ENCODE results near the gene HES4.
A peak's percentile ranks its signal among the peaks of the same experiment; 100 is the strongest.

HES4 gene

GRCh38 chr1:1041873-1042272, 42.0 kb upstream of the HES4 start:
- no peak overlapping the region for H3K27ac ChIP-seq (ENCODE audit: low read depth, low read length, severe bottlenecking)
- peaks cover 47% of the 10 kb centered on the region for H3K36me3 ChIP-seq (ENCODE audit: control insufficient read depth, insufficient read depth, low read length)
- no peak overlapping the region for H3K4me3 ChIP-seq (ENCODE audit: extremely low read depth, insufficient read depth, low read length, poor library complexity, severe bottlenecking)
- H3K9me3 ChIP-seq (ENCODE audit: control insufficient read depth, low read length), result no peaks in the 10 kb centered on the region
- WGBS, 2 experiments (ENCODE audit: insufficient coverage in 2 of 2), result 94 to 99% methylated on average over 22 to 24 of the region's 25 CpGs
- H3K4me1 ChIP-seq (ENCODE audit: control insufficient read depth, insufficient read depth, low read length, poor library complexity, severe bottlenecking), result peaks cover 9% of the 10 kb centered on the region

GRCh38 chr1:1041092-1041523, 41.2 kb upstream of the HES4 start:
- H3K4me1 ChIP-seq (ENCODE audit: control insufficient read depth, insufficient read depth, low read length, poor library complexity, severe bottlenecking), result peaks cover 9% of the 10 kb centered on the region
- no peak overlapping the region for H3K4me3 ChIP-seq (ENCODE audit: extremely low read depth, insufficient read depth, low read length, poor library complexity, severe bottlenecking)
- H3K9me3 ChIP-seq (ENCODE audit: control insufficient read depth, low read length), result no peaks in the 10 kb centered on the region
- H3K27ac ChIP-seq (ENCODE audit: low read depth, low read length, severe bottlenecking), result no peak overlapping the region
- H3K36me3 ChIP-seq (ENCODE audit: control insufficient read depth, insufficient read depth, low read length), result peaks cover 42% of the 10 kb centered on the region
- 61 to 74% methylated on average over 38 to 52 of the region's 60 CpGs for WGBS, 2 experiments (ENCODE audit: insufficient coverage in 2 of 2)

GRCh38 chr1:1040004-1040991, 40.4 kb upstream of the HES4 start:
- Histone ChIP-seq H3K4me1 (ENCODE audit: control insufficient read depth, insufficient read depth, low read length, poor library complexity, severe bottlenecking) (peaks cover 9% of the 10 kb centered on the region), H3K27ac (ENCODE audit: low read depth, low read length, severe bottlenecking) (no peak overlapping the region), H3K4me3 (ENCODE audit: extremely low read depth, insufficient read depth, low read length, poor library complexity, severe bottlenecking) (peak overlapping the region; percentile 23), H3K36me3 (ENCODE audit: control insufficient read depth, insufficient read depth, low read length) (peaks cover 43% of the 10 kb centered on the region), H3K9me3 (ENCODE audit: control insufficient read depth, low read length) (no peaks in the 10 kb centered on the region)
- 7 to 10% methylated on average over 58 to 65 of the region's 99 CpGs for WGBS, 2 experiments (ENCODE audit: insufficient coverage in 2 of 2)

- H3K27ac ChIP-seq (ENCODE audit: low read depth, low read length, severe bottlenecking), result no peak overlapping the region
- H3K4me1 ChIP-seq (ENCODE audit: control insufficient read depth, insufficient read depth, low read length, poor library complexity, severe bottlenecking), result peaks cover 9% of the 10 kb centered on the region
- H3K36me3 ChIP-seq (ENCODE audit: control insufficient read depth, insufficient read depth, low read length), result peaks cover 40% of the 10 kb centered on the region
- H3K4me3 ChIP-seq (ENCODE audit: extremely low read depth, insufficient read depth, low read length, poor library complexity, severe bottlenecking), result no peak overlapping the region
- H3K9me3 ChIP-seq (ENCODE audit: control insufficient read depth, low read length), result no peaks in the 10 kb centered on the region
- 58 to 61% methylated on average over 7 to 12 of the region's 17 CpGs for WGBS, 2 experiments (ENCODE audit: insufficient coverage in 2 of 2)
Observed at GRCh38 chr1:1039145-1039910, 39.4 kb upstream of the HES4 start.

GRCh38 chr1:1038694-1039093, 38.8 kb upstream of the HES4 start:
- Histone ChIP-seq H3K4me3 (ENCODE audit: extremely low read depth, insufficient read depth, low read length, poor library complexity, severe bottlenecking) (no peak overlapping the region), H3K4me1 (ENCODE audit: control insufficient read depth, insufficient read depth, low read length, poor library complexity, severe bottlenecking) (peaks cover 9% of the 10 kb centered on the region), H3K36me3 (ENCODE audit: control insufficient read depth, insufficient read depth, low read length) (peaks cover 34% of the 10 kb centered on the region), H3K9me3 (ENCODE audit: control insufficient read depth, low read length) (no peaks in the 10 kb centered on the region), H3K27ac (ENCODE audit: low read depth, low read length, severe bottlenecking) (no peak overlapping the region)
- WGBS, 2 experiments (ENCODE audit: insufficient coverage in 2 of 2), result 86 to 96% methylated on average over 5 to 6 of the region's 6 CpGs

- WGBS, 2 experiments (ENCODE audit: insufficient coverage in 2 of 2), result 91 to 93% methylated on average over 24 to 27 of the region's 30 CpGs
- no peak overlapping the region for H3K4me3 ChIP-seq (ENCODE audit: extremely low read depth, insufficient read depth, low read length, poor library complexity, severe bottlenecking)
- peaks cover 10% of the 10 kb centered on the region for H3K4me1 ChIP-seq (ENCODE audit: control insufficient read depth, insufficient read depth, low read length, poor library complexity, severe bottlenecking)
- no peak overlapping the region for H3K27ac ChIP-seq (ENCODE audit: low read depth, low read length, severe bottlenecking)
- no peaks in the 10 kb centered on the region for H3K9me3 ChIP-seq (ENCODE audit: control insufficient read depth, low read length)
- H3K36me3 ChIP-seq (ENCODE audit: control insufficient read depth, insufficient read depth, low read length), result peaks cover 26% of the 10 kb centered on the region
Observed at GRCh38 chr1:1037366-1038327, 37.8 kb upstream of the HES4 start.

GRCh38 chr1:1035291-1035943, 35.5 kb upstream of the HES4 start:
- WGBS, 2 experiments (ENCODE audit: insufficient coverage in 2 of 2), result 95 to 98% methylated on average over 14 to 16 of the region's 19 CpGs
- no peak overlapping the region for H3K4me3 ChIP-seq (ENCODE audit: extremely low read depth, insufficient read depth, low read length, poor library complexity, severe bottlenecking)
- peaks cover 18% of the 10 kb centered on the region for H3K36me3 ChIP-seq (ENCODE audit: control insufficient read depth, insufficient read depth, low read length)
- peaks cover 20% of the 10 kb centered on the region for H3K4me1 ChIP-seq (ENCODE audit: control insufficient read depth, insufficient read depth, low read length, poor library complexity, severe bottlenecking)
- H3K9me3 ChIP-seq (ENCODE audit: control insufficient read depth, low read length), result no peaks in the 10 kb centered on the region
- H3K27ac ChIP-seq (ENCODE audit: low read depth, low read length, severe bottlenecking), result no peak overlapping the region

DNA sequence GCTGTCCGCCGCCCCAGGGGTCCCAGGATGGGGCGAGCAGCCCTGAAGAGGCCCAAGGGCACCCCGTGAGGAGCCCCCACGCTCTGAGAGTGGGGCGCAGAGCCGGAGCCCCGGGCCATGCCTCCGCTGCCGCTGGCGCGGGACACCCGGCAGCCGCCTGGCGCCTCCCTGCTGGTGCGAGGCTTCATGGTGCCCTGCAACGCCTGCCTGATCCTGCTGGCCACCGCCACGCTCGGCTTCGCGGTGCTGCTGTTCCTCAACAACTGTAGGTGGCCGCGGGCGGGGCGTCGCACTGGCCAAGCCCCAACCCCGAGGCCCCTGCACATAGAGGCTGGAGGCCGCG, 34.5 kb upstream of the HES4 start:
- no peak overlapping the region for H3K27ac ChIP-seq (ENCODE audit: low read depth, low read length, severe bottlenecking)
- WGBS, 2 experiments (ENCODE audit: insufficient coverage in 2 of 2), result 48 to 62% methylated on average over 18 to 30 of the region's 30 CpGs
- H3K36me3 ChIP-seq (ENCODE audit: control insufficient read depth, insufficient read depth, low read length), result peaks cover 18% of the 10 kb centered on the region
- no peaks in the 10 kb centered on the region for H3K9me3 ChIP-seq (ENCODE audit: control insufficient read depth, low read length)
- H3K4me3 ChIP-seq (ENCODE audit: extremely low read depth, insufficient read depth, low read length, poor library complexity, severe bottlenecking), result no peak overlapping the region
- H3K4me1 ChIP-seq (ENCODE audit: control insufficient read depth, insufficient read depth, low read length, poor library complexity, severe bottlenecking), result peaks cover 18% of the 10 kb centered on the region

GRCh38 chr1:1033731-1034438, 34.0 kb upstream of the HES4 start:
- peaks cover 18% of the 10 kb centered on the region for H3K36me3 ChIP-seq (ENCODE audit: control insufficient read depth, insufficient read depth, low read length)
- H3K9me3 ChIP-seq (ENCODE audit: control insufficient read depth, low read length), result no peaks in the 10 kb centered on the region
- no peak overlapping the region for H3K27ac ChIP-seq (ENCODE audit: low read depth, low read length, severe bottlenecking)
- H3K4me3 ChIP-seq (ENCODE audit: extremely low read depth, insufficient read depth, low read length, poor library complexity, severe bottlenecking), result peak overlapping the region; percentile 32
- WGBS, 2 experiments (ENCODE audit: insufficient coverage in 2 of 2), result 4 to 5% methylated on average over 46 to 58 of the region's 71 CpGs
- peaks cover 14% of the 10 kb centered on the region for H3K4me1 ChIP-seq (ENCODE audit: control insufficient read depth, insufficient read depth, low read length, poor library complexity, severe bottlenecking)
